Measurements from ENCODE around the gene CEP57L1.

GRCh38 chr6:109184638-109185037 lies 89.3 kb downstream of the CEP57L1 start:
- TF ChIP-seq CTCF (IDR thresholded peaks at IDR 0.05 in 4 of 5, conservative IDR thresholded peaks at IDR 0.05 in 1 of 5): no peak
- no peak for TF ChIP-seq POLR2A (IDR thresholded peaks at IDR 0.05)
